T47D (cell line): ENCODE results near the gene NUDT16L1.
"Not testable (repeated sequence)": the region's sequence is repeated elsewhere in the genome, so short reads cannot be mapped to it uniquely, and the experiment has no call there.

ENCODE experiments used
- DNase-seq, 2 experiments: peaks; one replicate each; pipeline versions ENCODE4 v3.0.0 to v3.0.0-alpha.2; 2011 to 2012; ENCODE audit warnings: low read depth in 1 of 2, low spot score in 1 of 2
- JUND ChIP-seq: IDR thresholded peaks from 2 replicates; pipeline ENCODE4 v1.6.1; 2012; ENCODE audit warnings: low read depth
- in situ Hi-C: cut with HindIII; loops from 2 replicates; pipeline ENCODE4 v1.10.0; 2016; ENCODE audit warnings: low sequenced_read_pairs, low pct_unique_long_range_greater_than_20kb

NUDT16L1 gene

GRCh38 chr16:4693296-4693955 lies at the start of gene NUDT16L1:
Gene NUDT16L1, plus strand, starts transcription at chr16:4693562. Its CDS starts 165 bp downstream, at chr16:4693727.
- TF ChIP-seq JUND = no peak
- in situ Hi-C loops = no loop called here
- DNase-seq = peak; percentile 98

GRCh38 chr16:4646773-4647643 lies 46.4 kb upstream of the NUDT16L1 start:
- DNase-seq = no peak
- in situ Hi-C loops = no loop called here
- TF ChIP-seq JUND = no peak

- DNase-seq = no peak
- in situ Hi-C loops = no loop called here
- TF ChIP-seq JUND = no peak
These were observed 45.8 kb upstream of the NUDT16L1 start for GRCh38 chr16:4647644-4647980.

GRCh38 chr16:4648917-4649316 lies 44.4 kb upstream of the NUDT16L1 start:
- in situ Hi-C loops = no loop called here
- TF ChIP-seq JUND = no peak
- no peak for DNase-seq

- no peak for TF ChIP-seq JUND
- no peak for DNase-seq
- in situ Hi-C loops = no loop called here
These were observed 43.5 kb upstream of the NUDT16L1 start for GRCh38 chr16:4649744-4650442.

GRCh38 chr16:4650443-4651074 lies 42.8 kb upstream of the NUDT16L1 start:
- peak; percentile 79 to 80 for DNase-seq
- in situ Hi-C loops = not testable (repeated sequence)

- in situ Hi-C loops = no loop called here
- no peak for TF ChIP-seq JUND
- DNase-seq = no peak
These were observed 41.5 kb upstream of the NUDT16L1 start for GRCh38 chr16:4651827-4652226.

GRCh38 chr16:4652561-4652960 lies 40.8 kb upstream of the NUDT16L1 start:
- in situ Hi-C loops = no loop called here
- no peak for DNase-seq
- no peak for TF ChIP-seq JUND

GRCh38 chr16:4654011-4654963 lies 39.1 kb upstream of the NUDT16L1 start:
- in situ Hi-C loops = no loop called here
- DNase-seq = no peak
- no peak for TF ChIP-seq JUND

- in situ Hi-C loops = no loop called here
- no peak for TF ChIP-seq JUND
- DNase-seq = no peak
These were observed 38.3 kb upstream of the NUDT16L1 start for GRCh38 chr16:4654964-4655590.

GRCh38 chr16:4655801-4656200 lies 37.6 kb upstream of the NUDT16L1 start:
- no peak for TF ChIP-seq JUND
- in situ Hi-C loops = no loop called here
- DNase-seq = no peak

GRCh38 chr16:4656221-4656620 lies 37.1 kb upstream of the NUDT16L1 start:
- DNase-seq = no peak
- no peak for TF ChIP-seq JUND
- in situ Hi-C loops = no loop called here
